Panc1 (cell line): ENCODE results near the gene TMEM86A.

Experiments used
- CTCF ChIP-seq: fragments of 450-650 bp; IDR thresholded peaks from 2 replicates; pipeline ENCODE4 v1.5.1; 2017; ENCODE audit warnings: mild to moderate bottlenecking
- POLR2AphosphoS5 ChIP-seq: IDR thresholded peaks from 2 replicates; pipeline ENCODE4 v1.6.1; 2012; ENCODE audit warnings: mild to moderate bottlenecking, low read depth, low read length, moderate library complexity
- SIN3A ChIP-seq: IDR thresholded peaks from 2 replicates; pipeline ENCODE4 v1.6.1; 2012; ENCODE audit warnings: low read depth, mild to moderate bottlenecking, low read length, moderate library complexity, borderline replicate concordance; ENCODE audit not compliant: insufficient read depth
- TF ChIP-seq, protein P1 (sequence below), 2 experiments: IDR thresholded peaks; 2 replicates each; pipeline ENCODE4 v1.6.1; 2011 to 2012; ENCODE audit warnings: low read depth in 2 of 2, control low read depth in 1 of 2, low read length in 1 of 2, mild to moderate bottlenecking in 1 of 2, moderate library complexity in 1 of 2; ENCODE audit not compliant: insufficient read depth in 1 of 2

GRCh38 chr11:18697576-18697975, 1.0 kb upstream of the TMEM86A start:
- TF ChIP-seq POLR2AphosphoS5 (no peak), CTCF (no peak), SIN3A (no peak)
- TF ChIP-seq, protein P1, sequence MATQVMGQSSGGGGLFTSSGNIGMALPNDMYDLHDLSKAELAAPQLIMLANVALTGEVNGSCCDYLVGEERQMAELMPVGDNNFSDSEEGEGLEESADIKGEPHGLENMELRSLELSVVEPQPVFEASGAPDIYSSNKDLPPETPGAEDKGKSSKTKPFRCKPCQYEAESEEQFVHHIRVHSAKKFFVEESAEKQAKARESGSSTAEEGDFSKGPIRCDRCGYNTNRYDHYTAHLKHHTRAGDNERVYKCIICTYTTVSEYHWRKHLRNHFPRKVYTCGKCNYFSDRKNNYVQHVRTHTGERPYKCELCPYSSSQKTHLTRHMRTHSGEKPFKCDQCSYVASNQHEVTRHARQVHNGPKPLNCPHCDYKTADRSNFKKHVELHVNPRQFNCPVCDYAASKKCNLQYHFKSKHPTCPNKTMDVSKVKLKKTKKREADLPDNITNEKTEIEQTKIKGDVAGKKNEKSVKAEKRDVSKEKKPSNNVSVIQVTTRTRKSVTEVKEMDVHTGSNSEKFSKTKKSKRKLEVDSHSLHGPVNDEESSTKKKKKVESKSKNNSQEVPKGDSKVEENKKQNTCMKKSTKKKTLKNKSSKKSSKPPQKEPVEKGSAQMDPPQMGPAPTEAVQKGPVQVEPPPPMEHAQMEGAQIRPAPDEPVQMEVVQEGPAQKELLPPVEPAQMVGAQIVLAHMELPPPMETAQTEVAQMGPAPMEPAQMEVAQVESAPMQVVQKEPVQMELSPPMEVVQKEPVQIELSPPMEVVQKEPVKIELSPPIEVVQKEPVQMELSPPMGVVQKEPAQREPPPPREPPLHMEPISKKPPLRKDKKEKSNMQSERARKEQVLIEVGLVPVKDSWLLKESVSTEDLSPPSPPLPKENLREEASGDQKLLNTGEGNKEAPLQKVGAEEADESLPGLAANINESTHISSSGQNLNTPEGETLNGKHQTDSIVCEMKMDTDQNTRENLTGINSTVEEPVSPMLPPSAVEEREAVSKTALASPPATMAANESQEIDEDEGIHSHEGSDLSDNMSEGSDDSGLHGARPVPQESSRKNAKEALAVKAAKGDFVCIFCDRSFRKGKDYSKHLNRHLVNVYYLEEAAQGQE (IDR thresholded peaks at IDR 0.05; ENCODE audit: insufficient read depth in 1 of 2, low read depth in 2 of 2, low read length in 1 of 2) = no peak
